Activated T-cell treated with anti-CD3 and anti-CD28 coated beads for 4 hours (primary cell): ENCODE results near the gene RAB22A.

Experiments
- DNase-seq: peaks from one replicate; pipeline ENCODE4 v3.0.0-alpha.2; 2020

RAB22A gene

GRCh38 chr20:58305061-58305460, 4.5 kb upstream of the RAB22A start:
- no peak for DNase-seq

GRCh38 chr20:58306421-58307261, 2.9 kb upstream of the RAB22A start:
- DNase-seq, result peak; percentile 60

GRCh38 chr20:58307270-58307669, 2.2 kb upstream of the RAB22A start:
- no peak for DNase-seq

- DNase-seq, result no peak
Observed at GRCh38 chr20:58308290-58308679, 1.2 kb upstream of the RAB22A start.

GRCh38 chr20:58308680-58309527, 611 bp upstream of the RAB22A start:
- peak; percentile 49 for DNase-seq

- no peak for DNase-seq
Observed at GRCh38 chr20:58310291-58310782, 822 bp downstream of the RAB22A start.

- DNase-seq, result no peak
Observed at GRCh38 chr20:58312836-58313235, 3.3 kb downstream of the RAB22A start.

GRCh38 chr20:58313396-58313795, 3.9 kb downstream of the RAB22A start:
- no peak for DNase-seq

GRCh38 chr20:58321205-58321604, 11.7 kb downstream of the RAB22A start:
- DNase-seq, result no peak

GRCh38 chr20:58322083-58322482, 12.6 kb downstream of the RAB22A start:
- no peak for DNase-seq

GRCh38 chr20:58325912-58326311, 16.4 kb downstream of the RAB22A start:
- no peak for DNase-seq

- no peak for DNase-seq
Observed at GRCh38 chr20:58327211-58327610, 17.7 kb downstream of the RAB22A start.

- no peak for DNase-seq
Observed at GRCh38 chr20:58328836-58329235, 19.3 kb downstream of the RAB22A start.

GRCh38 chr20:58329711-58330110, 20.2 kb downstream of the RAB22A start:
- DNase-seq, result no peak

- no peak for DNase-seq
Observed at GRCh38 chr20:58330249-58330648, 20.7 kb downstream of the RAB22A start.

- no peak for DNase-seq
Observed at GRCh38 chr20:58330687-58331086, 21.2 kb downstream of the RAB22A start.

- DNase-seq, result no peak
Observed at GRCh38 chr20:58331961-58332551, 22.5 kb downstream of the RAB22A start.

GRCh38 chr20:58339741-58340140, 30.2 kb downstream of the RAB22A start:
- DNase-seq, result no peak

- no peak for DNase-seq
Observed at GRCh38 chr20:58340151-58340550, 30.6 kb downstream of the RAB22A start.

- no peak for DNase-seq
Observed at GRCh38 chr20:58340853-58341252, 31.3 kb downstream of the RAB22A start.

- DNase-seq, result no peak
Observed at GRCh38 chr20:58342104-58342945, 32.8 kb downstream of the RAB22A start.

- DNase-seq, result no peak
Observed at GRCh38 chr20:58344741-58345140, 35.2 kb downstream of the RAB22A start.
